GM21390 (cell line): ENCODE results near the gene HSD11B1.

Experiments used
- ATAC-seq: cut with Tn5 transposase; IDR thresholded peaks from one replicate; pipeline ENCODE4 v1.9.1; 2021; ENCODE audit not compliant: unreplicated experiment

HSD11B1 gene

GRCh38 chr1:209723756-209724693 is 19.4 kb downstream of the HSD11B1 start:
- no peak for ATAC-seq

DNA sequence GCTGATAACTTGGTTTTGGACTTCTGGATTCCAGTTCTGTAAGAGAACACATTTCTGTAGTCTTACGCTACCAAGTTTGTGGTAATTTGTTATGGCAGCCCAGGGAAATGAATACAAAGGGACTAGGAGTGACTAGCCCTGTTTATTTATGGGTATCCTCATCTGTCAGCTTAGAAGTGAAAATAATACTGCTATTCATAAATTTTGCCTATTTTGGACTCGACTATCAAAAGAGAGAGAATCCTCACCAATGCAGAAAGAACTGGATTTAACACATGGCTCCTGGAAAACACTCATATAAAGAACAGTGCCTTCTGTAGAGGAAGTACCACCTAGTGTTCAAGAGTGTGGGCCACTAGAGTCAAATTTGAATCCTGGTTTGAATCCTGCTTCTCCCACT is 22.6 kb downstream of the HSD11B1 start:
- no peak for ATAC-seq

DNA sequence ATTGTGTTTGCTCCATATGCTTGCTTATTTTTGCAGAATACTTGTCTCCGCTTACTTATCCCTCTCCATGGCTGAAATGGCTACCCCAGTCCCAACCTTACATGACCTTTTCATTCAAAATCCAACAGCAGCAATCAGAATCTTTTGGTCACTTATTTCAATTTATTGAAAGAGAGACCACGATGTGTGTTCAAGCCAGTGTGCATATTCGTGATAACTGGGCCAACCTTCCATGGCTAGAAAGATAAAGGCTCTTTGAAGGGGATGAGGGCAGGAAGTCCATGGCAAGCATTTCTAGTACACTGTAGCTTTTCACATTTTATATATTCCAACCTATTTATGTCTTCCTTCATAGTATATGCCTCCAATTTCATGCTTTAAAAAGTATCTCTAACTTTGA is 23.1 kb downstream of the HSD11B1 start:
- no peak for ATAC-seq

DNA sequence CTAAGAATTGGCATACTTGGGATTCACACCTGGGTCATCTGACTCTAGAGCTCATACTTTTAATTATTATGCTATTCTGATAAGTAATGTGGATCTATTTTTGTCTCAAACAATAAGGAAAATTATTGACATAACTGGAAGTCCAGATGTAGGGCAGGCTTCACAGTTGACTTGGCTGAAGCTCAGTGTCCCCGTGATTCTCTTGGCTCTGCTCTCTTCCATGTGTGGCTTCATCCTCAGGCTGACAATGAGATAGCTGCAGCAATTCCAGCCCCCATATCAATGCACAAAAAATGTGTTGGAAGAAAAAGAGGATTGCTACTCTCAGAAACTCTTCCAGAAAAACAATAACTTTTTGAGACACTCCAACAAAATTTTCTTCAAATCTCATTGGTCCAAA is 23.8 kb downstream of the HSD11B1 start:
- no peak for ATAC-seq

GRCh38 chr1:209729436-209729835 is 24.8 kb downstream of the HSD11B1 start:
- no peak for ATAC-seq

DNA sequence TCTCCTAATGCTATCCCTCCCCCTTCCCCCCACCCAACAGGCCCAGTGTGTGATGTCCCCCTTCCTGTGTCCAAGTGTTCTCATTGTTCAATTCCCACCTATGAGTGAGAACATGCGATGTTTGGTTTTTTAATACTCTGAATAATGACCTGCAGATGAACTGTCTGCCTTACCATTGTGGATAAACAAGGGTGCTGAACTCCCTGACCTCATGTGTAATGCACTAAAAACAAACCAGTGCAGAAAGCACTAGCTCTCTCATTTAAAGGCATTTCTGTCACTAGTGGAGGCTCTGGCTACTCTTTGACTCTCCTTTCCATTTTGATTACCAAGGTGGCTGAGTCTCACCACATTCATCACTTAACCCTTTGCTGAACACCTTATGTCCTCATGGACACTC is 28.1 kb downstream of the HSD11B1 start:
- no peak for ATAC-seq

- no peak for ATAC-seq
These were observed 29.0 kb downstream of the HSD11B1 start for GRCh38 chr1:209733409-209734192.

GRCh38 chr1:209736490-209737117 is 32.0 kb downstream of the HSD11B1 start:
- ATAC-seq, result no peak

GRCh38 chr1:209737118-209737505 is 32.5 kb downstream of the HSD11B1 start:
- no peak for ATAC-seq

DNA sequence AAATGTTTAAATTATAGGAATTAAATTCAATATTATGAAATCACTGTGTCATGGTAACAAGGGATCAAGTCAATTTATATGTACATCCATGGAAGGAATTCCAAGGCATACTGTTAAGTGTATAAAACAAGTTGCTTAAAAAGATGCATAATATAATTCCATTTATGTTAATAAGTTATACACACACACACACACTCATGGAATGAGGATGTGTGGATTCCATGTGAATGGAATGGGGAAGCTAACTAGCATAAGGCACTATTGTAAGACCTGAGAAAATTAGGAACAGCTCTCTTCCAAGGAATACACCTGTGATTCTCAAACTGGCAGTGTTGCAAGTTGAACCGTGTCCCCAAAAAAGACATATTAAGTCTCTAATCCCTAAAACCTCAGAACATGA is 33.6 kb downstream of the HSD11B1 start:
- ATAC-seq, result no peak

DNA sequence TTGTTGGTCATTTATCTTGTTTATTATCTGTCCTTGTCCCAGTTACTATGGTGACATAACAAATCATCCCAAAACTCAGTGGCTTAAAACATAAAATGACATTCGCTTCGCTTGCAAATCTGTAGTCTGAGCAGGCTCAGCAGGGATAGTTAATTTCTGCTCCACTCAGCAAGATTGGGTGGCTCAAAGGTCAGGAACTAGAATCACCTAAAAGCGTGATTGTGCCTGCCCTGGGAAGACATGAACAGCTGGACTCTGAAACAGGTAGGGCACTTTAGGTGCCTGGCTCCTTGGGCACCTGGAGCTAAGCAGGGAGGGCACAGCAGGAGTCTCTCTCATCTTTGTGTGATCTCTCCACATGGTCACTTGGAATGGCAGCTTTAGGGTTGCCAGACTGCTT is 36.5 kb downstream of the HSD11B1 start:
- ATAC-seq, result no peak

DNA sequence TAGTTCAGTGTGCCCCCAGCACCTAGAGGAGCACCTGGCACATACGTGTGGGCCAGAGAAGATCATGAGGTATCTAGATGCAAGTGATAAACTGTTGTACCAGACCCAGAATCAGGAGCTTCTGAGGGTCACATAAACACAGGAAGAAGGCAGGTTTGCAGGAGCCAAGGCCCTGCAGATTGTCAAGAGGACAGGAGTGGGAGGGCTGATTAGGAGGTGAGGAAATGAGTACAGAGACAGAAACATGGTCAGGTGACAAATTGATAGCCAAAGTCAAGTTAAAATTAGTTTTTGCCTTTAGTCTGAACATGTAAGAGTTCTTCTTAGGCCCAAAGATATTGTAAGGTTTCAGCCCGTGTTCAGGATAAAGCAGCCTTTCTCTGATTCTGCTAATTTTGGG is 37.2 kb downstream of the HSD11B1 start:
- ATAC-seq, result no peak

DNA sequence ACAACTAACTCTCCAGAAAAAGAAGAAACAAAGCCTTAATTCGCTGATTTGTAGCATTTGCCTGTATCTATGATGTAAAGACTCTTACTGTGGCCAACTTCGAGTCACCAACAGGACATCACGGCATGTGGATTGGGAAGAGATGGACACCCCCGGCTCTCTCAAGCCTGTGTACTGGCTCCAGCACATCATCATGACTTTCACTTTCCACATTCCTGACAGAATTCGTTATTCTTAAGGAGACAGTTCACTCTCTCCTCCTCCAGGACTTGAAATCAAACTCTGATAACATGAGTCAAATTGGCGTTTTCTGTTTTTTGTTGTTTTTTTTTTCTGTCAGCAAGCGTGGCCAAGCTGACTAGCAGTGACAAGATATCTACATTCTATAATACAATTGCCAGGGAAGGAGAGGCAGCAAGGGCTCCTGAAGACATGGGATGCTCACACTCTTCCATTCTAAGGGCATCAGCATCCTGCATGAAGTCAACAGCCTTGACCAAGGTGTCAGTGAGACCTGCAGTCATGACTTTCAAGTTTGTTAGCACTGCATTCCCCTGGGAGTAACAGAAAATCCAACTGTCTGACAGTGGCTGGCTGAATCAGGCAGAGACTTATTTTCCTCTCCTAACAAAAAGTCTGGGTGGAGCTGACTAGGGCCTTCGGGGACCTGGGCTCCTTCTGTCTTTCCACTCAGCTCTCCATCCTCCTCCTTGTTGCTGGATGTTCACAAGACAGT is 37.9 kb downstream of the HSD11B1 start:
- no peak for ATAC-seq

- no peak for ATAC-seq
These were observed 38.5 kb downstream of the HSD11B1 start for GRCh38 chr1:209743145-209743482.

GRCh38 chr1:209746451-209747165 is 42.0 kb downstream of the HSD11B1 start:
- ATAC-seq, result no peak

GRCh38 chr1:209747580-209748262 is 43.1 kb downstream of the HSD11B1 start:
- ATAC-seq, result peak; percentile 65

- ATAC-seq, result no peak
These were observed 44.0 kb downstream of the HSD11B1 start for GRCh38 chr1:209748620-209749019.

DNA sequence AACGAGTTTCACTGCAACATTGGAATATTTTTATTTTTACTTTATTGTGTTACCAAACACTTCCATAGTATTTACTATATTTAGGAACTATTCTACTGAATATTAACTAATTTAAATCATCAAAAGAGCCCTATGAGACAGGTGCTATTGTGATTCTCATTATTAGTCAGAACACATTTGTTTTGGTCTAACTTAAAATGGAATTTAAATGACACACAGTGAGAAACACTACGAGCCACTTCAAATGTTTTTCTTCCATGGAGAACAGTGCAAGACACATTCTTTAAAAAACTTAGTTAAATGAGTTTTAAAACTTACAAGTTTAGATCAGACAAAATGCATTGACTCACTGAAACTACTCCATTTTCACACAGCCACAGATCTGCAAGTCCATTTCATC is 44.6 kb downstream of the HSD11B1 start:
- ATAC-seq, result no peak

DNA sequence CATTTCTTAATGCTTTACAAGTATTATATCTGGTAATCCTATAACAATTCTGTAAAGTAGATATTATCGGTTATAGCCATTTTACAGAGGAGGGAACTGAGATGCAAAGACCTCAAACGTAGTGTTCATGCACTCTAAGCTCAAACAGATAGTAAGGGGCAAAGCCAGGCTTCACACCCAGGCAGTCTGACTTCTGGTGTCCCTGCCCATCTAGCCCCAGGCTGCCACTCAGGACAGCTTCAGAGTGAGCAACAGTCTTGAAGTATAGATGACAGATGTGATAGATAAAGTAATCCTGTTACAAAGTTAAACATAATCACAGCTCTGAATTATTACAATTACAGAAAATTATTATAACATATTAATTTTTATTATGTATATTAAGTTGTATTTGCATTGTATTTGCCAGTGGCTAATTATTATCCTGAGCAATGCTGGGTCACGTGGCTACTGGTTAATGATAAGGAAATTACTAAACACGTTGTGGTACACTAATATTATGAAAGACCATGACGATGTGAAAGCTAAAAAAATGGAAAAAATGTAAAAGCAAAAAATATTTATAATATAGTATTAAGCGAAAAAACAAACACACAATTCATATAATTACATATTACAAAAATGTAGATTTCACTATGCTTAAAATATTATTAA is 45.2 kb downstream of the HSD11B1 start:
- no peak for ATAC-seq
